IMR-90 (cell line): ENCODE measurements around the gene GGNBP2. TPM values are rescaled to one million over a fixed set of nuclear protein-coding genes. Genes with fewer than 3 reads are reported as not detected.

Experiments
- ATAC-seq: fragments of 200-7000 bp; cut with Tn5 transposase; 2 replicates; pipeline ENCODE4 v1.9.1; 2020; ENCODE audit warnings: low read depth, mild to moderate bottlenecking, moderate library complexity
- BruUV-seq: library from RNA; stranded (reverse); fragments of 400-500 nt; replicated peaks from 2 replicates; lab custom pipeline; 2021; lab: Mats Ljungman, UMichigan
- CTCF ChIA-PET: fragments of 300-600 bp; formaldehyde crosslinking; extraction: SDS; loops from one replicate; lab custom pipeline; 2021; ENCODE audit warnings: antibody characterized with exemption; lab: Yijun Ruan, JAX
- POLR2A ChIA-PET: fragments of 300-600 bp; sonication (Branson Sonifier 250); formaldehyde crosslinking; loops from one replicate; lab custom pipeline; 2022; ENCODE audit warnings: antibody characterized with exemption; ENCODE audit not compliant: unreplicated experiment; lab: Charles Lee
- DNase-seq: peaks from one replicate; pipeline ENCODE4 v3.0.0; 2013
- H2AFZ ChIP-seq: replicated peaks from 2 replicates; pipeline ENCODE3; 2013; ENCODE audit warnings: low read length, mild to moderate bottlenecking; ENCODE audit not compliant: poor library complexity
- H2AK5ac ChIP-seq: 2 replicates; pipeline ENCODE4 v1.6.1; 2013; ENCODE audit warnings: low read depth, low read length, inconsistent platforms
- H2AK9ac ChIP-seq: replicated peaks from 2 replicates; pipeline ENCODE3; 2013; ENCODE audit warnings: mild to moderate bottlenecking, low read depth, low read length, moderate library complexity; ENCODE audit not compliant: poor library complexity
- H2BK120ac ChIP-seq: 2 replicates; pipeline ENCODE4 v1.6.1; 2013; ENCODE audit warnings: low read depth, low read length, inconsistent platforms
- H2BK15ac ChIP-seq: 3 replicates; pipeline ENCODE4 v1.6.1; 2013; ENCODE audit warnings: low read depth, low read length, inconsistent platforms
- H2BK20ac ChIP-seq: 2 replicates; pipeline ENCODE4 v1.6.1; 2013; ENCODE audit warnings: low read depth, mild to moderate bottlenecking, inconsistent platforms, low read length, moderate library complexity
- H2BK5ac ChIP-seq: 2 replicates; pipeline ENCODE4 v1.6.1; 2013; ENCODE audit warnings: mild to moderate bottlenecking, low read depth, low read length, inconsistent platforms; ENCODE audit not compliant: poor library complexity, severe bottlenecking
- H3K14ac ChIP-seq: replicated peaks from 2 replicates; pipeline ENCODE4 v1.6.1; 2013; ENCODE audit warnings: low read depth, low read length, inconsistent platforms
- H3K18ac ChIP-seq: 2 replicates; pipeline ENCODE4 v1.6.1; 2013; ENCODE audit warnings: low read depth, low read length, control low read depth
- H3K23ac ChIP-seq: 2 replicates; pipeline ENCODE4 v1.6.1; 2013; ENCODE audit warnings: low read depth, low read length, inconsistent platforms
- H3K27ac ChIP-seq: 2 replicates; pipeline ENCODE4 v1.5.1; 2013; ENCODE audit warnings: mild to moderate bottlenecking, control low read depth, low read length; ENCODE audit not compliant: insufficient read depth
- H3K27me3 ChIP-seq: 2 replicates; pipeline ENCODE4 v1.6.1; 2013; ENCODE audit warnings: low read length; ENCODE audit not compliant: control insufficient read depth, insufficient read depth
- H3K36me3 ChIP-seq: 2 replicates; pipeline ENCODE4 v1.6.1; 2013; ENCODE audit warnings: low read length, mixed read lengths; ENCODE audit not compliant: control insufficient read depth, insufficient read depth
- H3K4ac ChIP-seq: 2 replicates; pipeline ENCODE4 v1.6.1; 2013; ENCODE audit warnings: low read depth, low read length, inconsistent platforms
- H3K4me1 ChIP-seq: 2 replicates; pipeline ENCODE4 v1.6.1; 2013; ENCODE audit warnings: low read length, mixed read lengths; ENCODE audit not compliant: control insufficient read depth, insufficient read depth
- H3K4me2 ChIP-seq: 2 replicates; pipeline ENCODE4 v1.6.1; 2013; ENCODE audit warnings: low read depth, mild to moderate bottlenecking, control low read depth, low read length, moderate library complexity
- H3K4me3 ChIP-seq: 2 replicates; pipeline ENCODE4 v1.5.1; 2013; ENCODE audit warnings: low read depth, mild to moderate bottlenecking, control low read depth, low read length, moderate library complexity; ENCODE audit not compliant: insufficient read depth
- H3K56ac ChIP-seq: 2 replicates; pipeline ENCODE4 v1.6.1; 2013; ENCODE audit warnings: low read length, inconsistent platforms; ENCODE audit not compliant: insufficient read depth; ENCODE audit errors: extremely low read depth
- H3K79me1 ChIP-seq, 2 experiments: 2 replicates each; pipeline ENCODE4 v1.6.1; 2013; ENCODE audit warnings: low read length in 2 of 2, inconsistent platforms in 1 of 2, low read depth in 1 of 2
- H3K9ac ChIP-seq: 2 replicates; pipeline ENCODE4 v1.6.1; 2013; ENCODE audit warnings: low read depth, low read length, control low read depth
- H3K9me1 ChIP-seq: 2 replicates; pipeline ENCODE4 v1.6.1; 2013; ENCODE audit warnings: low read length, inconsistent platforms; ENCODE audit not compliant: insufficient read depth
- H3K9me3 ChIP-seq: 2 replicates; pipeline ENCODE4 v1.6.1; 2013; ENCODE audit warnings: low read length; ENCODE audit not compliant: control insufficient read depth, insufficient read depth
- H4K20me1 ChIP-seq: 2 replicates; pipeline ENCODE4 v1.6.1; 2013; ENCODE audit warnings: low read length, inconsistent platforms; ENCODE audit not compliant: insufficient read depth
- H4K5ac ChIP-seq: 2 replicates; pipeline ENCODE4 v1.6.1; 2013; ENCODE audit warnings: mild to moderate bottlenecking, low read depth, low read length, control low read depth
- H4K8ac ChIP-seq, 2 experiments: 2 replicates each; pipeline ENCODE4 v1.6.1; 2013; ENCODE audit warnings: low read depth in 2 of 2, low read length in 2 of 2, control low read depth in 1 of 2, inconsistent platforms in 1 of 2
- H4K91ac ChIP-seq: 2 replicates; pipeline ENCODE4 v1.6.1; 2013; ENCODE audit warnings: low read depth, low read length, inconsistent platforms; ENCODE audit not compliant: insufficient read depth
- BHLHE40 ChIP-seq: fragments of 150-350 bp; IDR thresholded peaks from 2 replicates; pipeline ENCODE4 v1.6.1; 2016; ENCODE audit warnings: mild to moderate bottlenecking, low read depth, low read length
- CEBPB ChIP-seq: IDR thresholded peaks from 2 replicates; pipeline ENCODE4 v1.6.1; 2012; ENCODE audit warnings: low read depth, low read length, improper control_type of control experiment
- CHD1 ChIP-seq: IDR thresholded peaks from 2 replicates; pipeline ENCODE4 v1.6.1; 2012; ENCODE audit warnings: low read depth, low read length, improper control_type of control experiment
- CTCF ChIP-seq: conservative IDR thresholded peaks from 2 replicates; pipeline ENCODE4 v1.5.1; 2012; ENCODE audit warnings: mild to moderate bottlenecking, low read depth, low read length, improper control_type of control experiment
- ELK1 ChIP-seq: fragments of 150-350 bp; IDR thresholded peaks from 2 replicates; pipeline ENCODE4 v1.6.1; 2016; ENCODE audit warnings: low read depth, mild to moderate bottlenecking, low read length, moderate library complexity, borderline replicate concordance
- FOS ChIP-seq: fragments of 150-350 bp; IDR thresholded peaks from 2 replicates; pipeline ENCODE4 v1.6.1; 2016; ENCODE audit warnings: low read depth, low read length
- MAFK ChIP-seq: IDR thresholded peaks from 2 replicates; pipeline ENCODE4 v1.6.1; 2012; ENCODE audit warnings: low read depth, low read length, improper control_type of control experiment
- MAZ ChIP-seq: IDR thresholded peaks from 2 replicates; pipeline ENCODE4 v1.6.1; 2012; ENCODE audit warnings: low read depth, mild to moderate bottlenecking, low read length, improper control_type of control experiment, moderate library complexity, borderline replicate concordance
- MXI1 ChIP-seq: IDR thresholded peaks from 2 replicates; pipeline ENCODE4 v1.6.1; 2012; ENCODE audit warnings: low read depth, mild to moderate bottlenecking, low read length, moderate library complexity, borderline replicate concordance
- NFE2L2 ChIP-seq: fragments of 150-350 bp; IDR thresholded peaks from 2 replicates; pipeline ENCODE4 v1.6.1; 2016; ENCODE audit warnings: low read depth, mild to moderate bottlenecking, low read length
- POLR2A ChIP-seq: IDR thresholded peaks from 2 replicates; pipeline ENCODE4 v1.6.1; 2012; ENCODE audit warnings: mild to moderate bottlenecking, low read depth, low read length
- RAD21 ChIP-seq: IDR thresholded peaks from 2 replicates; pipeline ENCODE4 v1.6.1; 2012; ENCODE audit warnings: low read length, improper control_type of control experiment
- RCOR1 ChIP-seq: IDR thresholded peaks from 2 replicates; pipeline ENCODE4 v1.6.1; 2012; ENCODE audit warnings: mild to moderate bottlenecking, low read length, improper control_type of control experiment; ENCODE audit not compliant: insufficient replicate concordance
- RFX5 ChIP-seq: IDR thresholded peaks from 2 replicates; pipeline ENCODE4 v1.8.0; 2012; ENCODE audit warnings: low read depth, mild to moderate bottlenecking, low read length, moderate library complexity
- SMC3 ChIP-seq: fragments of 150-350 bp; IDR thresholded peaks from 2 replicates; pipeline ENCODE4 v1.6.1; 2016; ENCODE audit warnings: low read depth, mild to moderate bottlenecking, antibody characterized with exemption, low read length, moderate library complexity
- USF2 ChIP-seq: fragments of 150-350 bp; IDR thresholded peaks from 2 replicates; pipeline ENCODE4 v1.6.1; 2017; ENCODE audit warnings: mild to moderate bottlenecking, antibody characterized with exemption, low read length, low read depth
- WGBS, 2 experiments: methylation state at CpG; one replicate each; pipeline versions ENCODE4 v1.1.5 to v1.1.7; 2013; ENCODE audit warnings: missing lambda C conversion rate in 2 of 2; ENCODE audit not compliant: insufficient read length in 1 of 2; ENCODE audit errors: extremely low coverage in 2 of 2; 5-methylcytosine and 5-hydroxymethylcytosine counted together
- dilution Hi-C: fragments of 300-500 bp; cut with HindIII; formaldehyde crosslinking; loops from one replicate; pipeline ENCODE4 v1.14.3; 2018; ENCODE audit warnings: low sequenced_read_pairs; ENCODE audit not compliant: unreplicated experiment
- in situ Hi-C: fragments of 300-500 bp; cut with MboI; formaldehyde crosslinking; loops from 3 replicates; pipeline ENCODE4 v1.14.3; 2019; ENCODE audit warnings: low sequenced_read_pairs, inconsistent platforms, mixed read lengths
- intact Hi-C: fragments of 100-400 bp; cut with micrococcal nuclease; formaldehyde crosslinking; loops from 2 replicates; pipeline ENCODE4 v1.10.0; 2022
- polyA plus RNA-seq, 3 experiments: library from polyadenylated mRNA; depleted of rRNA; stranded (reverse); fragments of >200 nt; gene quantifications; 2 replicates each; pipeline ENCODE4 v1.2.3, GENCODE V29; 2012; ENCODE audit warnings: low replicate concordance in 1 of 3
- total RNA-seq: library from RNA; depleted of rRNA; stranded (reverse); fragments of >200 nt; gene quantifications from 2 replicates; pipeline ENCODE4 v1.2.3, GENCODE V29; 2012

The GGNBP2 gene
- total and polyA plus RNA-seq, 2 of the 4 experiments (the other 2 are of a cell fraction) = 40.7 to 56.2 TPM

- in situ Hi-C loops = no loop called here
- Histone ChIP-seq H2BK5ac (no peak overlapping the region), H3K4me2 (no peak overlapping the region), H2AK5ac (no peak overlapping the region), H4K20me1 (peaks cover 6% of the 10 kb centered on the region), H3K14ac (no peak overlapping the region), H3K56ac (no peak overlapping the region), H3K23ac (no peak overlapping the region), H2BK20ac (no peak overlapping the region), H3K36me3 (peaks cover 21% of the 10 kb centered on the region), H4K91ac (no peak overlapping the region), H3K9me3 (no peaks in the 10 kb centered on the region), H3K27me3 (no peaks in the 10 kb centered on the region), H3K4me3 (no peak overlapping the region), H2AFZ (no peak overlapping the region), H4K5ac (no peak overlapping the region), H3K79me1 (peaks cover 31 to 67% of the 10 kb centered on the region in 2 experiments), H2AK9ac (no peak overlapping the region), H3K9ac (no peak overlapping the region), H4K8ac (no peak overlapping the region), H3K4ac (no peak overlapping the region), H3K18ac (no peak overlapping the region), H3K9me1 (peaks cover 18% of the 10 kb centered on the region; the same call in 1 of the 2 replicates), H3K4me1 (peaks cover 5% of the 10 kb centered on the region), H2BK120ac (no peak overlapping the region), H3K27ac (no peak overlapping the region), H2BK15ac (no peak overlapping the region)
- TF ChIP-seq MAZ (no peak), CHD1 (no peak), RFX5 (no peak), SMC3 (no peak), NFE2L2 (no peak), POLR2A (no peak), BHLHE40 (no peak), USF2 (no peak), MAFK (no peak), CEBPB (no peak), MXI1 (no peak), FOS (no peak), ELK1 (no peak), RAD21 (no peak), RCOR1 (no peak), CTCF (no peak)
- POLR2A ChIA-PET = no interaction called here
- CTCF ChIA-PET = no interaction called here
- intact Hi-C loops = no loop called here
- no TSS peak for BruUV-seq
- WGBS, 2 experiments = no CpG with 5 or more reads among the region's 2 CpGs
- no peak for ATAC-seq
- DNase-seq = no peak
- dilution Hi-C loops = no loop called here
Measured at GRCh38 chr17:36532435-36532975, 12.2 kb upstream of the GGNBP2 start.
